ENCODE results near the gene REXO1. TPM values are rescaled to one million over a fixed set of nuclear protein-coding genes. Genes with fewer than 3 reads are reported as not detected.

Gene REXO1
- total and polyA plus RNA-seq, 2 experiments from 2014 or later = 20.2 to 90.1 TPM

- Histone ChIP-seq H3K36me3 (ENCODE audit: insufficient read depth) (no peaks in the 10 kb centered on the region), H3K4me3 (peak overlapping the region; percentile 77), H2AFZ (no peak overlapping the region), H3K4me1 (ENCODE audit: insufficient read depth) (no peaks in the 10 kb centered on the region), H3K9me2 (ENCODE audit: insufficient read depth) (no peaks in the 10 kb centered on the region), H3K27ac (ENCODE audit: low read depth) (no peak overlapping the region), H4K20me1 (replicated peaks; ENCODE audit: insufficient read depth) (no peaks in the 10 kb centered on the region), H3K4me2 (peak overlapping the region; percentile 70), H3K27me3 (ENCODE audit: insufficient read depth) (no peaks in the 10 kb centered on the region), H3F3A (replicated peaks; ENCODE audit: low read depth) (0 out of 2 replicates have a peak, but pooled peaks cover 5% of the 10 kb centered on the region), H3K79me2 (replicated peaks; ENCODE audit: insufficient read depth) (no peaks in the 10 kb centered on the region)
- H3K36me3 Mint-ChIP-seq (ENCODE audit: low read depth) = 0 out of 3 replicates have a peak, but pooled peaks cover 3% of the 10 kb centered on the region
- ATAC-seq = no peak
- peak overlapping the region; percentile 43; the same call in 2 of the 3 replicates for H3K4me3 Mint-ChIP-seq
- no peaks in the 10 kb centered on the region for H3K9me3 Mint-ChIP-seq
- no peak overlapping the region for H3K27ac Mint-ChIP-seq
- H3K4me1 Mint-ChIP-seq = peaks cover 3% of the 10 kb centered on the region; the same call in 2 of the 3 replicates
- peaks cover 24% of the 10 kb centered on the region for H3K27me3 Mint-ChIP-seq (ENCODE audit: insufficient read depth, low read depth, poor library complexity)
- TF ChIP-seq, protein P1, sequence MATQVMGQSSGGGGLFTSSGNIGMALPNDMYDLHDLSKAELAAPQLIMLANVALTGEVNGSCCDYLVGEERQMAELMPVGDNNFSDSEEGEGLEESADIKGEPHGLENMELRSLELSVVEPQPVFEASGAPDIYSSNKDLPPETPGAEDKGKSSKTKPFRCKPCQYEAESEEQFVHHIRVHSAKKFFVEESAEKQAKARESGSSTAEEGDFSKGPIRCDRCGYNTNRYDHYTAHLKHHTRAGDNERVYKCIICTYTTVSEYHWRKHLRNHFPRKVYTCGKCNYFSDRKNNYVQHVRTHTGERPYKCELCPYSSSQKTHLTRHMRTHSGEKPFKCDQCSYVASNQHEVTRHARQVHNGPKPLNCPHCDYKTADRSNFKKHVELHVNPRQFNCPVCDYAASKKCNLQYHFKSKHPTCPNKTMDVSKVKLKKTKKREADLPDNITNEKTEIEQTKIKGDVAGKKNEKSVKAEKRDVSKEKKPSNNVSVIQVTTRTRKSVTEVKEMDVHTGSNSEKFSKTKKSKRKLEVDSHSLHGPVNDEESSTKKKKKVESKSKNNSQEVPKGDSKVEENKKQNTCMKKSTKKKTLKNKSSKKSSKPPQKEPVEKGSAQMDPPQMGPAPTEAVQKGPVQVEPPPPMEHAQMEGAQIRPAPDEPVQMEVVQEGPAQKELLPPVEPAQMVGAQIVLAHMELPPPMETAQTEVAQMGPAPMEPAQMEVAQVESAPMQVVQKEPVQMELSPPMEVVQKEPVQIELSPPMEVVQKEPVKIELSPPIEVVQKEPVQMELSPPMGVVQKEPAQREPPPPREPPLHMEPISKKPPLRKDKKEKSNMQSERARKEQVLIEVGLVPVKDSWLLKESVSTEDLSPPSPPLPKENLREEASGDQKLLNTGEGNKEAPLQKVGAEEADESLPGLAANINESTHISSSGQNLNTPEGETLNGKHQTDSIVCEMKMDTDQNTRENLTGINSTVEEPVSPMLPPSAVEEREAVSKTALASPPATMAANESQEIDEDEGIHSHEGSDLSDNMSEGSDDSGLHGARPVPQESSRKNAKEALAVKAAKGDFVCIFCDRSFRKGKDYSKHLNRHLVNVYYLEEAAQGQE (IDR thresholded peaks at IDR 0.05; ENCODE audit: unreplicated experiment) = no peak
- TF ChIP-seq ZNF114 (CRISPR knock-in tag; IDR thresholded peaks at IDR 0.05) (no peak), NANOG (IDR thresholded peaks at IDR 0.05; ENCODE audit: borderline replicate concordance) (no peak), POLR2AphosphoS5 (IDR thresholded peaks at IDR 0.05; ENCODE audit: low read depth) (no peak), EZH2 (IDR thresholded peaks at IDR 0.05; ENCODE audit: low read depth, unreplicated experiment) (no peak)
- TF ChIP-seq, protein P2, sequence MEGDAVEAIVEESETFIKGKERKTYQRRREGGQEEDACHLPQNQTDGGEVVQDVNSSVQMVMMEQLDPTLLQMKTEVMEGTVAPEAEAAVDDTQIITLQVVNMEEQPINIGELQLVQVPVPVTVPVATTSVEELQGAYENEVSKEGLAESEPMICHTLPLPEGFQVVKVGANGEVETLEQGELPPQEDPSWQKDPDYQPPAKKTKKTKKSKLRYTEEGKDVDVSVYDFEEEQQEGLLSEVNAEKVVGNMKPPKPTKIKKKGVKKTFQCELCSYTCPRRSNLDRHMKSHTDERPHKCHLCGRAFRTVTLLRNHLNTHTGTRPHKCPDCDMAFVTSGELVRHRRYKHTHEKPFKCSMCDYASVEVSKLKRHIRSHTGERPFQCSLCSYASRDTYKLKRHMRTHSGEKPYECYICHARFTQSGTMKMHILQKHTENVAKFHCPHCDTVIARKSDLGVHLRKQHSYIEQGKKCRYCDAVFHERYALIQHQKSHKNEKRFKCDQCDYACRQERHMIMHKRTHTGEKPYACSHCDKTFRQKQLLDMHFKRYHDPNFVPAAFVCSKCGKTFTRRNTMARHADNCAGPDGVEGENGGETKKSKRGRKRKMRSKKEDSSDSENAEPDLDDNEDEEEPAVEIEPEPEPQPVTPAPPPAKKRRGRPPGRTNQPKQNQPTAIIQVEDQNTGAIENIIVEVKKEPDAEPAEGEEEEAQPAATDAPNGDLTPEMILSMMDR (conservative IDR thresholded peaks at IDR 0.05; ENCODE audit: low read depth in 2 of 2) = no peak
- no peak for DNase-seq (ENCODE audit: low spot score)
Measured at GRCh38 chr19:1811472-1811894, 36.8 kb downstream of the REXO1 start.

DNA sequence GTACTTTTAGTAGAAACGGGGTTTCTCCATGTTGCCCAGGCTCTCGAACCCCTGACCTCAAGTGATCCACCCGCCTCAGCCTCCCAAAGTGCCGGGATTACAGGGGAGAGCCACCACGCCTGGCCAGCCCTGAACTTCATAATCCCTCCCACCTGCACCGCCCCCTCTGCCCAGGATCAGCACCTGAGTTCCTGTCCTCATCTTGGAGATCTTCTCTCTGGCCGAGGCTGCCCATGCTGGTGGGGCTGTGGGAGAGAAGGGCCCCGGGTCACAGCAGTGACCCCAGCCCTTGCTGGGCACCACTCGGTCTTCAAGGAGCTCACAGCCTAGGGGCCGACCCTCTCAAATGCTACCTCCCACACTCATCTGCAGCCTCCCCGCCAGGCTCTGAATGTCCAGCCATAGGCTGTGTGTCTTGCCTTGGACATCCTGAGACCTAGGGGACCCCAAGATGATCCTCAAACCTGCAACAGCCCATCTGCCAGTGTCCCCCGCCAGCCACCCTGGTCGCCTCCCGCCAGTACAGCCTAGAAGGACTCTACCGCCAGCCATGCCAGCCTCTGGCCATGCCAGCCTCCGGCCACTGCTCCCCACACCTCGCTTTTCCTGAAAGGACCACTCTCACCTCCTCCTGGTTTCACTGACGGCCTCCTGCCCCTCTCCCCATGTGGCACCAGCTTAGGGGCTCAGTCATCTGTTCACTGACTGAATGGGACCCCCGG lies 37.7 kb downstream of the REXO1 start:
- no peaks in the 10 kb centered on the region for H3K27me3 ChIP-seq (ENCODE audit: insufficient read depth)
- ATAC-seq (no peak), DNase-seq (ENCODE audit: low spot score) (no peak)
- peaks cover 24% of the 10 kb centered on the region for H3K27me3 Mint-ChIP-seq (ENCODE audit: insufficient read depth, low read depth, poor library complexity)
- no peaks in the 10 kb centered on the region for H3K4me1 ChIP-seq (ENCODE audit: insufficient read depth)
- no peak overlapping the region for H3K4me2 ChIP-seq
- no peaks in the 10 kb centered on the region for H3K36me3 Mint-ChIP-seq (ENCODE audit: low read depth)
- no peaks in the 10 kb centered on the region for H3K79me2 ChIP-seq (replicated peaks; ENCODE audit: insufficient read depth)
- H3F3A ChIP-seq (replicated peaks; ENCODE audit: low read depth) = 0 out of 2 replicates have a peak, but pooled peaks cover 5% of the 10 kb centered on the region
- H3K9me3 Mint-ChIP-seq = no peaks in the 10 kb centered on the region
- no peak overlapping the region; the same call in 2 of the 3 replicates for H3K4me3 Mint-ChIP-seq
- no peak overlapping the region for H3K4me3 ChIP-seq
- no peak overlapping the region for H3K27ac ChIP-seq (ENCODE audit: low read depth)
- H3K27ac Mint-ChIP-seq = no peak overlapping the region
- H3K4me1 Mint-ChIP-seq = peaks cover 3% of the 10 kb centered on the region; the same call in 2 of the 3 replicates
- H2AFZ ChIP-seq = no peak overlapping the region
- H3K36me3 ChIP-seq (ENCODE audit: insufficient read depth) = no peaks in the 10 kb centered on the region
- no peaks in the 10 kb centered on the region for H4K20me1 ChIP-seq (replicated peaks; ENCODE audit: insufficient read depth)
- H3K9me2 ChIP-seq (ENCODE audit: insufficient read depth) = no peaks in the 10 kb centered on the region
- TF ChIP-seq ZNF462 (CRISPR knock-in tag; IDR thresholded peaks at IDR 0.05) (no peak), CREB1 (CRISPR knock-in tag; IDR thresholded peaks at IDR 0.05; ENCODE audit: low read depth) (no peak), JUNB (IDR thresholded peaks at IDR 0.05; ENCODE audit: unreplicated experiment) (no peak), ZNF331 (CRISPR knock-in tag; IDR thresholded peaks at IDR 0.05; ENCODE audit: low read depth) (no peak)
